Dedifferentiated amniotic fluid mesenchymal stem cell (primary cell): ENCODE results near the gene MARK1.

ENCODE experiments used
- DNase-seq: peaks from one replicate; pipeline ENCODE4 v3.0.0-alpha.2; 2016; ENCODE audit errors: extremely low spot score

Gene MARK1

DNA sequence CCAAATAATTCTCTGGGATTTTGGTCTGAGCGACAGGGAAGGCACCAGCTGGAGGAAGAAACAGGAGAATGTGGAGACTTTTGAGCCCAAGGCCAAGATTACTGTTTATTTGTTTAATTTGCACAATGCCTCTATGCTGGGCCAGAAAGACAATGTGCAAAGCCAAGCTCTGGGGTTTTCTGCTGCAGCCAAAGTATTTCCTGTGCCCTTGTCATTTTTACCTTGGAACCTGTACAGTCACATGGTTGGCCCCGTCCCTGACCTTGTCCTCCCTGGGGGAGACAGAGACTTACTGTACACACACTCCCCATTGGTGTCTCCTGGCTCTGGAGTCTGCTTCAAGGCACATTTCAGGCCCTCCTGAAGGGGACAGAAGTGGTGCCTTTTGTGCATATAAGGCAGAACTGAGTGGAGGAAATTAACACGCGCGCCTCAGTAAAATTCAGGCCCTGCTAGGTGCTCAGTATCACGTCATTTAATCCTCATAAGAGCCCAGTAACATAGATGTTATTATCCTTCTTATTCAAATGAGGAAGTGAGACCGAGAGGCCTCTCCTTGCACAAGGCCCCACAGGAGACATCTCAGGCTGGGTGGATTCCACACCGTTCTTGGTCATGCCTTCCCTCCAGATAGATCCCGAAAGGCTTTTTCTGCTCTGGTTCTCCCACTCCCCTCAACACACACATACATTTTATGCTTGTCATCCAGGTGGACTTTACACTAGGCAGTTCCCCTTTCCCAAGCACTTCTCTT lies 183.3 kb downstream of the MARK1 start:
- DNase-seq = no peak
